Peyer's patch (tissue), 4 donors: ENCODE measurements around the gene NEUROG2.
"Not testable (repeated sequence)": the region's sequence is repeated elsewhere in the genome, so short reads cannot be mapped to it uniquely, and the experiment has no call there.

Source experiments
- CTCF ChIP-seq, 6 experiments: fragments of 450-650 bp in 4 of 6; fragments of 200-600 bp in 2 of 6; sonication (generic) in 1 of 6; IDR thresholded peaks; one replicate each; pipeline ENCODE4 v1.5.1; 2017 to 2019; ENCODE audit warnings: antibody characterized with exemption in 6 of 6, mild to moderate bottlenecking in 3 of 6, moderate library complexity in 1 of 6
- POLR2A ChIP-seq, 2 donors: fragments of 450-650 bp; IDR thresholded peaks; one replicate each; pipeline ENCODE4 v1.5.1; 2017; ENCODE audit warnings: antibody characterized with exemption in 2 of 2, mild to moderate bottlenecking in 2 of 2, moderate library complexity in 2 of 2

- not testable (repeated sequence) for TF ChIP-seq CTCF, POLR2A (IDR thresholded peaks at IDR 0.05)
These were observed 38.3 kb upstream of the NEUROG2 start for GRCh38 chr4:112554271-112554670.
